Measurements from ENCODE around the gene RBM23.

- TF ChIP-seq TAF1 (IDR thresholded peaks at IDR 0.05; ENCODE audit: borderline replicate concordance, insufficient read depth, low read length) (no peak), POLR2AphosphoS5 (IDR thresholded peaks at IDR 0.05; ENCODE audit: low read depth, low read length) (no peak), SIN3A (IDR thresholded peaks at IDR 0.05; ENCODE audit: borderline replicate concordance, insufficient read depth, low read length) (no peak), FOXP2 (optimal IDR thresholded peaks at IDR 0.05; ENCODE audit: borderline replicate concordance, extremely low read depth, extremely low read length, insufficient read depth) (no peak)
- TF ChIP-seq, protein P1, sequence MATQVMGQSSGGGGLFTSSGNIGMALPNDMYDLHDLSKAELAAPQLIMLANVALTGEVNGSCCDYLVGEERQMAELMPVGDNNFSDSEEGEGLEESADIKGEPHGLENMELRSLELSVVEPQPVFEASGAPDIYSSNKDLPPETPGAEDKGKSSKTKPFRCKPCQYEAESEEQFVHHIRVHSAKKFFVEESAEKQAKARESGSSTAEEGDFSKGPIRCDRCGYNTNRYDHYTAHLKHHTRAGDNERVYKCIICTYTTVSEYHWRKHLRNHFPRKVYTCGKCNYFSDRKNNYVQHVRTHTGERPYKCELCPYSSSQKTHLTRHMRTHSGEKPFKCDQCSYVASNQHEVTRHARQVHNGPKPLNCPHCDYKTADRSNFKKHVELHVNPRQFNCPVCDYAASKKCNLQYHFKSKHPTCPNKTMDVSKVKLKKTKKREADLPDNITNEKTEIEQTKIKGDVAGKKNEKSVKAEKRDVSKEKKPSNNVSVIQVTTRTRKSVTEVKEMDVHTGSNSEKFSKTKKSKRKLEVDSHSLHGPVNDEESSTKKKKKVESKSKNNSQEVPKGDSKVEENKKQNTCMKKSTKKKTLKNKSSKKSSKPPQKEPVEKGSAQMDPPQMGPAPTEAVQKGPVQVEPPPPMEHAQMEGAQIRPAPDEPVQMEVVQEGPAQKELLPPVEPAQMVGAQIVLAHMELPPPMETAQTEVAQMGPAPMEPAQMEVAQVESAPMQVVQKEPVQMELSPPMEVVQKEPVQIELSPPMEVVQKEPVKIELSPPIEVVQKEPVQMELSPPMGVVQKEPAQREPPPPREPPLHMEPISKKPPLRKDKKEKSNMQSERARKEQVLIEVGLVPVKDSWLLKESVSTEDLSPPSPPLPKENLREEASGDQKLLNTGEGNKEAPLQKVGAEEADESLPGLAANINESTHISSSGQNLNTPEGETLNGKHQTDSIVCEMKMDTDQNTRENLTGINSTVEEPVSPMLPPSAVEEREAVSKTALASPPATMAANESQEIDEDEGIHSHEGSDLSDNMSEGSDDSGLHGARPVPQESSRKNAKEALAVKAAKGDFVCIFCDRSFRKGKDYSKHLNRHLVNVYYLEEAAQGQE (IDR thresholded peaks at IDR 0.05; ENCODE audit: insufficient read depth in 1 of 2, low read depth in 2 of 2, low read length in 2 of 2): no peak
Measured at GRCh38 chr14:22884738-22885523, 34.0 kb downstream of the RBM23 start.

Data from PFSK-1 (cell line).